HG02852 (cell line): Measurements from ENCODE around the gene SNX8.
A peak's percentile ranks its signal among the peaks of the same experiment; 100 is the strongest.
"Not testable (repeated sequence)": the region's sequence is repeated elsewhere in the genome, so short reads cannot be mapped to it uniquely, and the experiment has no call there.

ENCODE experiments used
- ATAC-seq: cut with Tn5 transposase; IDR thresholded peaks from one replicate; pipeline ENCODE4 v1.9.1; 2021; ENCODE audit warnings: mild to moderate bottlenecking, moderate library complexity; ENCODE audit not compliant: unreplicated experiment

SNX8 gene, protein sequence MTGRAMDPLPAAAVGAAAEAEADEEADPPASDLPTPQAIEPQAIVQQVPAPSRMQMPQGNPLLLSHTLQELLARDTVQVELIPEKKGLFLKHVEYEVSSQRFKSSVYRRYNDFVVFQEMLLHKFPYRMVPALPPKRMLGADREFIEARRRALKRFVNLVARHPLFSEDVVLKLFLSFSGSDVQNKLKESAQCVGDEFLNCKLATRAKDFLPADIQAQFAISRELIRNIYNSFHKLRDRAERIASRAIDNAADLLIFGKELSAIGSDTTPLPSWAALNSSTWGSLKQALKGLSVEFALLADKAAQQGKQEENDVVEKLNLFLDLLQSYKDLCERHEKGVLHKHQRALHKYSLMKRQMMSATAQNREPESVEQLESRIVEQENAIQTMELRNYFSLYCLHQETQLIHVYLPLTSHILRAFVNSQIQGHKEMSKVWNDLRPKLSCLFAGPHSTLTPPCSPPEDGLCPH

DNA sequence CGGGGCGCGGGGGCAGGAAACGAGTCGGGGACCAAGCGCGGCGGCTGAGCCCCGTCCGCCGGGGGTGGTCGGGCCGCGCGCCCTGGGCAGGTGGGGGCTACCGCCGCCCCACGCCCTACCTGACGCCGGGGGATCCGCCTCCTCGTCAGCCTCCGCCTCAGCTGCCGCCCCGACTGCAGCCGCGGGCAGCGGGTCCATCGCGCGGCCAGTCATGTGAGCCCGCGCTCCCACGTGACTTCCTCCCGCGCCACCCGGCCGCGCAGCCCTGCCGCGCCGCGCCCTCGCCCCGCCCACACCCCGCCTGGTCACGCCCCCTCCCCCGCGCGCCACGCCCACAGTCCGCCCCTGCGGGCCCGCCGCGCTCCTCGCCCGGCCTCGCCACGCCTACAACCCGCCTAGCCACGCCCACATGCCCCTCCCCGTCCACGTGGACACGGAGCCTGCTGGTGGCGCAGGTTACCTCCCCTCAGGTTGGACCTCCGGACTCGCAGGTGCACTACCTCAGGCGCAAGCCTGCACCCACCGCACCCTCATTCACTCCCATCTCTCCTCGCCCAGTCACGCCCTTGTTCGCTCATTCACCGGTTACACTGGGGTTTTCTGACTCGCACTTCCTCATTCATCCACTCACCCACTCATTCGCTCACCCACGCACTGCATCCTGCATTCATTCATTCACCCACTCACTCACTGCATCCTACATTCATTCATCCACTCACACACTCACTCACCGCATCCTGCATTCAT, at the start of gene SNX8:
Gene SNX8 (minus strand): TSS at position 233 of the 747 bp plus-strand sequence. CDS start 20 bp downstream, at position 213.
- peak; percentile 67 for ATAC-seq

DNA sequence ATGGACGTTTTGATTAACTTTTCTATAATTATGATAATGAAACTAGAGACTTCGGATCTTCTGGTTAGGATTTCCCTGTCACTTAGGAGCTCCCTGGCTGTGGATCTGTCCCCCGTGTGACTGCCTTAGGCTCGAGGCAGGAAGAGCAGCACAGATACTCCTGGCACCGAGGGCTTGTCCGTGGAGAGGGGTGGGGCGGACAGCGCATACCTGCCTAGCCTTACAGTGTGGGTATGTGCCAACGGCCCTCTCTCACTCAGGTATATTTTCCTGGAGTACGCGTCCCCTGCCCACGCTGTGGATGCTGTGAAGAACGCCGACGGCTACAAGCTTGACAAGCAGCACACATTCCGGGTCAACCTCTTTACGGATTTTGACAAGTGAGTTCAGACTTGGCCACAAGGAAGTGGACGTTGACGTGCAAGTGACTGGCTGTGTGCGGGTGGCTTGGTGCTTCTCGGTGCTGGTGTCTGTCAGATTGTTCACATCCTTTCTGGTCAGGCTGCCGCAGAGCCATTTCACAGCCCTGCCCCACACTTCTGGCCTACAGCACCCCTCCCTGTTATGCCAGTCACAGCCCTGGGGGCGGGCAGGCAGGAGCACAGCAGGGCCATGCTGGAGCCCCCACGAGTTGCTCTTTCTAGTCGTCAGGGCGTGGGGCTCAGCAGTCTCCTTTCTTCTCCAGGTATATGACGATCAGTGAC, 48.3 kb upstream of the SNX8 start:
- no peak for ATAC-seq

- no peak for ATAC-seq
These were observed 46.6 kb upstream of the SNX8 start for GRCh38 chr7:2360796-2361195.

GRCh38 chr7:2359610-2360009, 45.4 kb upstream of the SNX8 start:
- no peak for ATAC-seq

- no peak for ATAC-seq
These were observed 44.8 kb upstream of the SNX8 start for GRCh38 chr7:2358968-2359527.

DNA sequence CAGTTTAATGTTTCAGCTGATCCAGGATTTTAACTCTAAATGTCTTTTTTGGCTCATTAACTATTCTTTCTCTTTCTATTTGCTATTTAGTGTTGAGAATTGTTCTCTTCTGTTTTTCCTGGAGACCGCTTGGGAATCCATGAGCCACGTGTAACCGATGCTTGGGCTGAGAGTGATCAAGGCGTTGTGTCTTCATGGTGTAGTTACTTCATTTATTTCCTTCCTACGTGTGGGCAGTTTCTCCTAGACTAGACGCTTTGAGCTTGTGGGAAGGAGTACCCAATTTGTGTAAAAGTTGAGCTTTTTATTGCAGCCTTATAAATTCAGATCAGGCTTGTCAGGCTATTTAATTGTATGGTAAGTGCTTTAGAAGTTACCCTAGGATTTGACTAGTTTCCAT, 43.3 kb upstream of the SNX8 start:
- no peak for ATAC-seq

GRCh38 chr7:2357165-2357564, 42.9 kb upstream of the SNX8 start:
- no peak for ATAC-seq

DNA sequence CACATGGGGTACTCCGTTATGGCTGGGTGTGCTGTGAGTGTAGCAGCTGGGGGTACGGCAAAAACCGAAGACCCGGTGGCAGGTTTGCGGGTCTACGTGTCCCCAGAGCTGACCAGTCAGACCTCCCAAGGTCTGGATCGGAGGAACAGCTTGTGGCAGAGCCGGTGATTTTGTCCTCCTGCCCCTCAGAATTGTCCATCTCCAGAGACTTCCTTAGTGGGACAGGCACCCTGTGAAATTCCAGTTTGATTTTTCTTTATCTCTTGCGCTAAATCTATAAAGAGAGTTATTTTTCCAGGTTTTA, 41.4 kb upstream of the SNX8 start:
- no peak for ATAC-seq

GRCh38 chr7:2354939-2355704, 40.9 kb upstream of the SNX8 start:
- peak; percentile 8 for ATAC-seq

- ATAC-seq: peak; percentile 80
These were observed 40.1 kb upstream of the SNX8 start, which contains the start of gene EIF3B for GRCh38 chr7:2354186-2354938. TSS of gene EIF3B (plus strand) at chr7:2354827. CDS start at chr7:2354922, 95 bp downstream.

GRCh38 chr7:2353936-2354185, 39.6 kb upstream of the SNX8 start:
- peak; percentile 50 for ATAC-seq

GRCh38 chr7:2353113-2353935, 39.1 kb upstream of the SNX8 start:
- no peak for ATAC-seq

- ATAC-seq: no peak
These were observed 36.6 kb upstream of the SNX8 start for GRCh38 chr7:2350861-2351260.

GRCh38 chr7:2350055-2350454, 35.8 kb upstream of the SNX8 start:
- ATAC-seq: no peak

- ATAC-seq: not testable (repeated sequence)
These were observed 33.3 kb upstream of the SNX8 start for GRCh38 chr7:2347351-2348063.

GRCh38 chr7:2336626-2337299, 22.5 kb upstream of the SNX8 start:
- ATAC-seq: no peak

GRCh38 chr7:2332606-2333231, 18.5 kb upstream of the SNX8 start:
- not testable (repeated sequence) for ATAC-seq
